GM12878 (cell line): ENCODE data around the gene IL1B.

ENCODE experiments used
- CBFB ChIP-seq: IDR thresholded peaks from 2 replicates; pipeline ENCODE4 v1.6.1; 2016; ENCODE audit warnings: antibody characterized with exemption, low read depth
- CHD2 ChIP-seq: IDR thresholded peaks from 2 replicates; pipeline ENCODE4 v1.6.1; 2011; ENCODE audit warnings: low read depth, low read length, improper control_type of control experiment, borderline replicate concordance
- CREB1 ChIP-seq: IDR thresholded peaks from 2 replicates; pipeline ENCODE4 v1.6.1; 2012; ENCODE audit warnings: low read depth, mild to moderate bottlenecking, inconsistent platforms
- CTCF ChIP-seq, 3 experiments: IDR thresholded peaks in 2 of 3; conservative IDR thresholded peaks in 1 of 3; 2 replicates each; pipeline ENCODE4 v1.5.1; 2011; ENCODE audit warnings: low read depth in 3 of 3, low read length in 3 of 3, mild to moderate bottlenecking in 3 of 3, control low read depth in 2 of 3, moderate library complexity in 2 of 3, inconsistent platforms in 1 of 3, mixed read lengths in 1 of 3; ENCODE audit not compliant: control insufficient read depth in 2 of 3, insufficient read depth in 1 of 3; ENCODE audit errors: extremely low read depth in 1 of 3
- EZH2 ChIP-seq: IDR thresholded peaks from 2 replicates; pipeline ENCODE4 v1.6.1; 2012; ENCODE audit warnings: low read depth, mild to moderate bottlenecking, control low read depth, inconsistent platforms, low read length, borderline replicate concordance; ENCODE audit not compliant: control insufficient read depth
- GABPA ChIP-seq: IDR thresholded peaks from 2 replicates; pipeline ENCODE4 v1.6.1; 2014; ENCODE audit warnings: antibody characterized with exemption, low read depth, mild to moderate bottlenecking, inconsistent platforms
- POLR2A ChIP-seq: IDR thresholded peaks from 2 replicates; pipeline ENCODE4 v1.6.1; 2011; ENCODE audit warnings: low read depth, mild to moderate bottlenecking, low read length
- RELA ChIP-seq: fragments of 450-650 bp; IDR thresholded peaks from 2 replicates; pipeline ENCODE4 v1.8.0; 2014; ENCODE audit warnings: borderline replicate concordance; ENCODE audit not compliant: partially characterized antibody
- RUNX3 ChIP-seq: IDR thresholded peaks from 2 replicates; pipeline ENCODE4 v1.6.1; 2012; ENCODE audit warnings: low read length, inconsistent platforms
- YY1 ChIP-seq: IDR thresholded peaks from 2 replicates; pipeline ENCODE4 v1.6.1; 2011; ENCODE audit warnings: low read depth, mild to moderate bottlenecking, low read length
- ZBTB33 ChIP-seq: fragments of 450-650 bp; IDR thresholded peaks from 2 replicates; pipeline ENCODE4 v1.6.1; 2017; ENCODE audit warnings: mild to moderate bottlenecking

GRCh38 chr2:112813280-112813966 is 23.2 kb downstream of the IL1B start:
- TF ChIP-seq CTCF (IDR thresholded peaks at IDR 0.05 in 2 of 3, conservative IDR thresholded peaks at IDR 0.05 in 1 of 3; ENCODE audit: control insufficient read depth in 2 of 3, extremely low read depth in 1 of 3, insufficient read depth in 1 of 3, low read depth in 3 of 3, low read length in 3 of 3) (no peak), RUNX3 (no peak), CHD2 (no peak), CREB1 (no peak), GABPA (no peak), CBFB (no peak), EZH2 (no peak), ZBTB33 (no peak), YY1 (no peak), POLR2A (no peak), RELA (no peak)
